Vagina (tissue), 2 donors: ENCODE measurements around the gene CCDC27.

Source experiments
- CTCF ChIP-seq, 3 experiments: fragments of 450-650 bp in 2 of 3; fragments of 200-600 bp in 1 of 3; sonication (generic) in 1 of 3; IDR thresholded peaks; one replicate each; pipeline ENCODE4 v1.5.1; 2017 to 2019; ENCODE audit warnings: antibody characterized with exemption in 3 of 3, mild to moderate bottlenecking in 2 of 3, moderate library complexity in 2 of 3
- POLR2A ChIP-seq, 2 donors: fragments of 450-650 bp; IDR thresholded peaks; one replicate each; pipeline ENCODE4 v1.6.1; 2017; ENCODE audit warnings: antibody characterized with exemption in 2 of 2, mild to moderate bottlenecking in 2 of 2, moderate library complexity in 2 of 2
- POLR2AphosphoS5 ChIP-seq, 2 donors: sonication (generic); formaldehyde crosslinking; IDR thresholded peaks; one replicate each; pipeline ENCODE4 v1.9.0; 2017; ENCODE audit warnings: antibody characterized with exemption in 2 of 2, mild to moderate bottlenecking in 2 of 2, low read depth in 1 of 2; ENCODE audit not compliant: insufficient read depth in 1 of 2

GRCh38 chr1:3819771-3820200 lies 67.5 kb downstream of the CCDC27 start:
- no peak for TF ChIP-seq CTCF (IDR thresholded peaks at IDR 0.05)
- TF ChIP-seq POLR2A (IDR thresholded peaks at IDR 0.05): no peak
- no peak for TF ChIP-seq POLR2AphosphoS5 (IDR thresholded peaks at IDR 0.05; ENCODE audit: insufficient read depth in 1 of 2, low read depth in 1 of 2)
